H9 (cell line): ENCODE results near the gene GAGE10. TPM values are rescaled to one million over a fixed set of nuclear protein-coding genes. Genes with fewer than 3 reads are reported as not detected.

ENCODE experiments used
- DNase-seq: peaks from one replicate; pipeline ENCODE4 v3.0.0-alpha.2; 2017
- H2AFZ ChIP-seq: one replicate; pipeline ENCODE4 v1.6.1; 2013; ENCODE audit warnings: mild to moderate bottlenecking, low read length, control low read depth, moderate library complexity
- H2AK5ac ChIP-seq: 2 replicates; pipeline ENCODE4 v1.6.1; 2013; ENCODE audit warnings: low read length, control low read depth, mixed read lengths; ENCODE audit not compliant: insufficient read length
- H2BK120ac ChIP-seq: one replicate; pipeline ENCODE4 v1.6.1; 2013; ENCODE audit warnings: low read depth, mild to moderate bottlenecking, low read length, control low read depth, inconsistent platforms; ENCODE audit not compliant: poor library complexity, severe bottlenecking
- H2BK12ac ChIP-seq: 2 replicates; pipeline ENCODE4 v1.6.1; 2013; ENCODE audit warnings: low read length, control low read depth, mixed read lengths, low read depth; ENCODE audit not compliant: insufficient read length
- H2BK15ac ChIP-seq: 2 replicates; pipeline ENCODE4 v1.6.1; 2013; ENCODE audit warnings: low read depth, low read length, control low read depth
- H2BK20ac ChIP-seq: one replicate; pipeline ENCODE4 v1.6.1; 2013; ENCODE audit warnings: low read depth, mild to moderate bottlenecking, low read length, control low read depth, inconsistent platforms; ENCODE audit not compliant: poor library complexity, severe bottlenecking
- H2BK5ac ChIP-seq: 2 replicates; pipeline ENCODE4 v1.6.1; 2013; ENCODE audit warnings: low read length, control low read depth, mixed read lengths; ENCODE audit not compliant: insufficient read length
- H3K14ac ChIP-seq: 2 replicates; pipeline ENCODE4 v1.6.1; 2013; ENCODE audit warnings: low read length, control low read depth; ENCODE audit not compliant: insufficient read depth
- H3K18ac ChIP-seq: 2 replicates; pipeline ENCODE4 v1.6.1; 2013; ENCODE audit warnings: low read depth, mild to moderate bottlenecking, mixed read lengths, low read length, control low read depth; ENCODE audit not compliant: insufficient read length
- H3K23ac ChIP-seq: 2 replicates; pipeline ENCODE4 v1.6.1; 2013; ENCODE audit warnings: low read length, control low read depth, mixed read lengths, low read depth; ENCODE audit not compliant: insufficient read length
- H3K23me2 ChIP-seq: 2 replicates; pipeline ENCODE4 v1.6.1; 2013; ENCODE audit warnings: low read depth, mild to moderate bottlenecking, mixed read lengths, low read length, control low read depth; ENCODE audit not compliant: insufficient read length, poor library complexity, severe bottlenecking
- H3K27ac ChIP-seq: 2 replicates; pipeline ENCODE4 v1.5.1; 2013; ENCODE audit warnings: low read length, control low read depth, mixed read lengths, low read depth; ENCODE audit not compliant: insufficient read length
- H3K27me3 ChIP-seq: 2 replicates; pipeline ENCODE4 v1.6.1; 2013; ENCODE audit warnings: low read length, control low read depth, inconsistent platforms; ENCODE audit not compliant: insufficient read depth
- H3K4ac ChIP-seq: 2 replicates; pipeline ENCODE4 v1.6.1; 2013; ENCODE audit warnings: low read depth, mild to moderate bottlenecking, control low read depth, inconsistent platforms, low read length, moderate library complexity
- H3K4me1 ChIP-seq: 2 replicates; pipeline ENCODE4 v1.6.1; 2013; ENCODE audit warnings: low read length, control low read depth, inconsistent platforms; ENCODE audit not compliant: insufficient read depth
- H3K4me2 ChIP-seq: 2 replicates; pipeline ENCODE4 v1.6.1; 2013; ENCODE audit warnings: low read length, control low read depth, mixed read lengths; ENCODE audit not compliant: insufficient read length, insufficient read depth
- H3K56ac ChIP-seq: 2 replicates; pipeline ENCODE4 v1.6.1; 2013; ENCODE audit warnings: low read depth, mild to moderate bottlenecking, mixed read lengths, low read length, control low read depth; ENCODE audit not compliant: insufficient read length
- H3K79me1 ChIP-seq: 2 replicates; pipeline ENCODE4 v1.6.1; 2013; ENCODE audit warnings: low read depth, mild to moderate bottlenecking, moderate library complexity, low read length, control low read depth, inconsistent platforms; ENCODE audit not compliant: insufficient read depth, poor library complexity, severe bottlenecking
- H3K79me2 ChIP-seq: 2 replicates; pipeline ENCODE4 v1.6.1; 2013; ENCODE audit warnings: low read length, control low read depth, inconsistent platforms; ENCODE audit not compliant: insufficient read depth
- H3K9ac ChIP-seq: 2 replicates; pipeline ENCODE4 v1.6.1; 2013; ENCODE audit warnings: low read length, control low read depth, mixed read lengths; ENCODE audit not compliant: insufficient read length; ENCODE audit errors: extremely low read depth
- H3K9me3 ChIP-seq: one replicate; pipeline ENCODE4 v1.6.1; 2013; ENCODE audit warnings: low read depth, low read length, inconsistent platforms; ENCODE audit not compliant: control insufficient read depth
- H3T11ph ChIP-seq: one replicate; pipeline ENCODE4 v1.6.1; 2013; ENCODE audit warnings: mild to moderate bottlenecking, low read length, control low read depth, inconsistent platforms
- H4K20me1 ChIP-seq: one replicate; pipeline ENCODE4 v1.6.1; 2013; ENCODE audit not compliant: control insufficient read depth, insufficient read length, insufficient read depth
- H4K5ac ChIP-seq: 2 replicates; pipeline ENCODE4 v1.6.1; 2013; ENCODE audit warnings: low read depth, mild to moderate bottlenecking, mixed read lengths, low read length, control low read depth; ENCODE audit not compliant: insufficient read length
- H4K8ac ChIP-seq: replicated peaks from 2 replicates; pipeline ENCODE4 v1.6.1; 2013; ENCODE audit warnings: low read length, control low read depth, mixed read lengths, low read depth; ENCODE audit not compliant: insufficient read length
- H4K91ac ChIP-seq: 2 replicates; pipeline ENCODE4 v1.6.1; 2013; ENCODE audit warnings: low read depth, mild to moderate bottlenecking, moderate library complexity, mixed read lengths, low read length, control low read depth; ENCODE audit not compliant: insufficient read length
- H3K27ac Mint-ChIP-seq, 3 experiments: 2 replicates in 2 of 3; 3 replicates in 1 of 3; pipeline ENCODE4 v1.8.0; 2020 to 2021; ENCODE audit warnings: mixed read lengths in 3 of 3, mild to moderate bottlenecking in 1 of 3, moderate library complexity in 1 of 3
- H3K27me3 Mint-ChIP-seq: 2 replicates; pipeline ENCODE4 v1.8.0; 2021; ENCODE audit warnings: low read depth, mild to moderate bottlenecking, moderate library complexity, mixed read lengths
- H3K36me3 Mint-ChIP-seq, 3 experiments: 2 replicates in 2 of 3; 3 replicates in 1 of 3; pipeline ENCODE4 v1.8.0; 2020 to 2021; ENCODE audit warnings: low read depth in 3 of 3, mixed read lengths in 3 of 3; ENCODE audit not compliant: insufficient read depth in 1 of 3
- H3K4me1 Mint-ChIP-seq, 2 experiments: 2 replicates each; pipeline ENCODE4 v1.8.0; 2020; ENCODE audit warnings: mixed read lengths in 2 of 2
- H3K4me3 Mint-ChIP-seq, 2 experiments: 2 replicates in 1 of 2; 3 replicates in 1 of 2; pipeline ENCODE4 v1.8.0; 2020 to 2021; ENCODE audit warnings: mild to moderate bottlenecking in 2 of 2, mixed read lengths in 2 of 2, moderate library complexity in 1 of 2
- H3K9me3 Mint-ChIP-seq, 2 experiments: 2 replicates in 1 of 2; 3 replicates in 1 of 2; pipeline ENCODE4 v1.8.0; 2020; ENCODE audit warnings: mild to moderate bottlenecking in 2 of 2, mixed read lengths in 2 of 2, moderate library complexity in 1 of 2
- WGBS: extraction: QIAGEN DNeasy Blood & Tissue Kit; methylation state at CpG from one replicate; pipeline ENCODE4 v1.1.7; 2013; ENCODE audit warnings: missing lambda C conversion rate, low lambda C conversion rate, mixed read lengths; ENCODE audit not compliant: insufficient read length; ENCODE audit errors: extremely low coverage; 5-methylcytosine and 5-hydroxymethylcytosine counted together
- total RNA-seq: library from RNA; stranded (reverse); gene quantifications from 2 replicates; pipeline ENCODE4 v1.2.1, GENCODE V29; 2021
- TF ChIP-seq, protein P1 (sequence below): fragments of 200-600 bp; sonication (generic); conservative IDR thresholded peaks from 3 replicates; pipeline ENCODE4 v1.8.0; 2021; ENCODE audit warnings: antibody characterized with exemption, mild to moderate bottlenecking

The GAGE10 gene
- total RNA-seq, 1 experiment from 2014 or later, result not detected

DNA sequence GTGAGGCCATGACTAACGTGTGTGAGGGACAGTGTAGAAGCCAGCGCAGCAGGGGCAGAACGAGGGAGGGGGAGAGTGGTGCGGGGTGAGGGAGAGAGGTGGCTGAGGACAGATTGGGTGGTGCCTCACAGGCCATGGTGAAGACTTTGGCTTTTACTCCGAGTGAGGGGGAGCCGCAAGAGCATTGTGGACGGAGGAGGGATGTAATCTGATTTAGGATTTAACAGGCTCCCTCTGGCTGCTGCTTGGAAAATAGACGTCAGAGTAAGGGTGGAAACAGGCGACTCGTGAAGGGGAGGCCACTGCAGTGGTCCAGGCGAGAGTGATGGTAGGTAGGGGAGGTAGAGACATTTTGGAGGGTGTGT is 20.8 kb upstream of the GAGE10 start:
- H3K27me3 Mint-ChIP-seq, result peaks cover 2% of the 10 kb centered on the region
- peak overlapping the region; percentile 32 to 62 (median 56); a peak in 5 of 7 replicates for H3K27ac Mint-ChIP-seq
- peaks cover 1 to 6% (median 4%) of the 10 kb centered on the region in 3 experiments; a peak in 6 of 7 replicates for H3K36me3 Mint-ChIP-seq
- Histone ChIP-seq H4K91ac (no peak overlapping the region), H3K56ac (no peak overlapping the region), H3K4me2 (no peak overlapping the region), H3K79me2 (peaks cover 3% of the 10 kb centered on the region; the same call in 1 of the 2 replicates), H3K27ac (no peak overlapping the region), H3K14ac (peak overlapping the region; percentile 87), H3K23ac (no peak overlapping the region), H3K18ac (no peak overlapping the region), H2AK5ac (no peak overlapping the region), H2BK15ac (no peak overlapping the region), H3K27me3 (no peaks in the 10 kb centered on the region), H2BK5ac (no peak overlapping the region), H2BK120ac (no peak overlapping the region), H2BK20ac (no peak overlapping the region), H3K4ac (no peak overlapping the region), H3K79me1 (no peaks in the 10 kb centered on the region), H2AFZ (no peak overlapping the region), H4K8ac (no peak overlapping the region), H3K9ac (no peak overlapping the region), H3K9me3 (peaks cover 28% of the 10 kb centered on the region), H4K20me1 (no peaks in the 10 kb centered on the region), H3T11ph (no peak overlapping the region), H4K5ac (no peak overlapping the region), H2BK12ac (no peak overlapping the region), H3K4me1 (no peaks in the 10 kb centered on the region), H3K23me2 (no peaks in the 10 kb centered on the region)
- TF ChIP-seq, protein P1, sequence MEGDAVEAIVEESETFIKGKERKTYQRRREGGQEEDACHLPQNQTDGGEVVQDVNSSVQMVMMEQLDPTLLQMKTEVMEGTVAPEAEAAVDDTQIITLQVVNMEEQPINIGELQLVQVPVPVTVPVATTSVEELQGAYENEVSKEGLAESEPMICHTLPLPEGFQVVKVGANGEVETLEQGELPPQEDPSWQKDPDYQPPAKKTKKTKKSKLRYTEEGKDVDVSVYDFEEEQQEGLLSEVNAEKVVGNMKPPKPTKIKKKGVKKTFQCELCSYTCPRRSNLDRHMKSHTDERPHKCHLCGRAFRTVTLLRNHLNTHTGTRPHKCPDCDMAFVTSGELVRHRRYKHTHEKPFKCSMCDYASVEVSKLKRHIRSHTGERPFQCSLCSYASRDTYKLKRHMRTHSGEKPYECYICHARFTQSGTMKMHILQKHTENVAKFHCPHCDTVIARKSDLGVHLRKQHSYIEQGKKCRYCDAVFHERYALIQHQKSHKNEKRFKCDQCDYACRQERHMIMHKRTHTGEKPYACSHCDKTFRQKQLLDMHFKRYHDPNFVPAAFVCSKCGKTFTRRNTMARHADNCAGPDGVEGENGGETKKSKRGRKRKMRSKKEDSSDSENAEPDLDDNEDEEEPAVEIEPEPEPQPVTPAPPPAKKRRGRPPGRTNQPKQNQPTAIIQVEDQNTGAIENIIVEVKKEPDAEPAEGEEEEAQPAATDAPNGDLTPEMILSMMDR, result peak; percentile 48; the same call in 2 of the 3 replicates
- H3K9me3 Mint-ChIP-seq, result peaks cover 67 to 70% of the 10 kb centered on the region in 2 experiments
- peak overlapping the region in 1 of 2 experiments; percentile 27; a peak in 3 of 5 replicates for H3K4me3 Mint-ChIP-seq
- WGBS, result no CpG with 5 or more reads among the region's 11 CpGs
- H3K4me1 Mint-ChIP-seq, result peaks cover 7 to 11% of the 10 kb centered on the region in 2 experiments; a peak in 3 of 4 replicates
- peak; percentile 53 for DNase-seq
